ENCODE results near the gene CMTM8.
"Not testable (repeated sequence)": the region's sequence is repeated elsewhere in the genome, so short reads cannot be mapped to it uniquely, and the experiment has no call there.

Gene CMTM8

GRCh38 chr3:32373276-32373675 is 134.8 kb downstream of the CMTM8 start:
- Histone ChIP-seq H3K9me3 (ENCODE audit: low read length) (no peaks in the 10 kb centered on the region), H3K36me3 (ENCODE audit: insufficient read depth, low read length) (no peaks in the 10 kb centered on the region), H3K9ac (ENCODE audit: low read length) (no peak overlapping the region), H3K27ac (ENCODE audit: low read depth, low read length) (no peak overlapping the region), H3K27me3 (ENCODE audit: control insufficient read depth in 1 of 2, insufficient read depth in 2 of 2, low read length in 2 of 2) (no peaks in the 10 kb centered on the region), H3K4me1 (ENCODE audit: insufficient read depth, low read length) (no peaks in the 10 kb centered on the region), H3K4me3 (ENCODE audit: low read depth in 1 of 2, low read length in 2 of 2) (no peak overlapping the region)

GRCh38 chr3:32373844-32374243 is 135.4 kb downstream of the CMTM8 start:
- no peak overlapping the region for H3K4me3 ChIP-seq (ENCODE audit: low read depth in 1 of 2, low read length in 2 of 2)
- H3K9ac ChIP-seq (ENCODE audit: low read length) = no peak overlapping the region
- H3K4me1 ChIP-seq (ENCODE audit: insufficient read depth, low read length) = no peaks in the 10 kb centered on the region
- no peaks in the 10 kb centered on the region for H3K27me3 ChIP-seq (ENCODE audit: control insufficient read depth in 1 of 2, insufficient read depth in 2 of 2, low read length in 2 of 2)
- no peaks in the 10 kb centered on the region for H3K36me3 ChIP-seq (ENCODE audit: insufficient read depth, low read length)
- H3K9me3 ChIP-seq (ENCODE audit: low read length) = no peaks in the 10 kb centered on the region
- H3K27ac ChIP-seq (ENCODE audit: low read depth, low read length) = no peak overlapping the region

GRCh38 chr3:32374788-32375595 is 136.5 kb downstream of the CMTM8 start:
- Histone ChIP-seq H3K9me3 (ENCODE audit: low read length) (no peaks in the 10 kb centered on the region), H3K36me3 (ENCODE audit: insufficient read depth, low read length) (no peaks in the 10 kb centered on the region), H3K27ac (ENCODE audit: low read depth, low read length) (no peak overlapping the region), H3K27me3 (ENCODE audit: control insufficient read depth in 1 of 2, insufficient read depth in 2 of 2, low read length in 2 of 2) (no peaks in the 10 kb centered on the region), H3K4me3 (ENCODE audit: low read depth in 1 of 2, low read length in 2 of 2) (no peak overlapping the region), H3K4me1 (ENCODE audit: insufficient read depth, low read length) (no peaks in the 10 kb centered on the region), H3K9ac (ENCODE audit: low read length) (no peak overlapping the region)

- no peaks in the 10 kb centered on the region for H3K9me3 ChIP-seq (ENCODE audit: low read length)
- H3K27ac ChIP-seq (ENCODE audit: low read depth, low read length) = no peak overlapping the region
- no peaks in the 10 kb centered on the region for H3K36me3 ChIP-seq (ENCODE audit: insufficient read depth, low read length)
- H3K9ac ChIP-seq (ENCODE audit: low read length) = no peak overlapping the region
- no peaks in the 10 kb centered on the region for H3K27me3 ChIP-seq (ENCODE audit: control insufficient read depth in 1 of 2, insufficient read depth in 2 of 2, low read length in 2 of 2)
- H3K4me3 ChIP-seq (ENCODE audit: low read depth in 1 of 2, low read length in 2 of 2) = no peak overlapping the region
- H3K4me1 ChIP-seq (ENCODE audit: insufficient read depth, low read length) = no peaks in the 10 kb centered on the region
Measured at GRCh38 chr3:32375596-32375930, 137.1 kb downstream of the CMTM8 start.

GRCh38 chr3:32376115-32376514 is 137.6 kb downstream of the CMTM8 start:
- Histone ChIP-seq H3K27ac (ENCODE audit: low read depth, low read length) (no peak overlapping the region), H3K9me3 (ENCODE audit: low read length) (no peaks in the 10 kb centered on the region)

GRCh38 chr3:32379831-32380500 is 141.5 kb downstream of the CMTM8 start:
- Histone ChIP-seq H3K27me3 (ENCODE audit: control insufficient read depth in 1 of 2, insufficient read depth in 2 of 2, low read length in 2 of 2) (no peaks in the 10 kb centered on the region), H3K9me3 (ENCODE audit: low read length) (no peaks in the 10 kb centered on the region), H3K9ac (ENCODE audit: low read length) (no peak overlapping the region), H3K36me3 (ENCODE audit: insufficient read depth, low read length) (no peaks in the 10 kb centered on the region), H3K4me1 (ENCODE audit: insufficient read depth, low read length) (no peaks in the 10 kb centered on the region), H3K27ac (ENCODE audit: low read depth, low read length) (no peak overlapping the region), H3K4me3 (ENCODE audit: low read depth in 1 of 2, low read length in 2 of 2) (no peak overlapping the region)

More at GRCh38 chr3:32376115-32376514, 137.6 kb downstream of the CMTM8 start:
- Histone ChIP-seq H3K27me3 (ENCODE audit: control insufficient read depth in 1 of 2, insufficient read depth in 2 of 2, low read length in 2 of 2) (no peaks in the 10 kb centered on the region), H3K4me3 (ENCODE audit: low read depth in 1 of 2, low read length in 2 of 2) (no peak overlapping the region), H3K36me3 (ENCODE audit: insufficient read depth, low read length) (no peaks in the 10 kb centered on the region), H3K9ac (ENCODE audit: low read length) (no peak overlapping the region), H3K4me1 (ENCODE audit: insufficient read depth, low read length) (no peaks in the 10 kb centered on the region)

- no peaks in the 10 kb centered on the region for H3K4me1 ChIP-seq (ENCODE audit: insufficient read depth, low read length)
- no peak overlapping the region for H3K4me3 ChIP-seq (ENCODE audit: low read depth in 1 of 2, low read length in 2 of 2)
- H3K27ac ChIP-seq (ENCODE audit: low read depth, low read length) = no peak overlapping the region
- H3K9ac ChIP-seq (ENCODE audit: low read length) = no peak overlapping the region
- H3K9me3 ChIP-seq (ENCODE audit: low read length) = no peaks in the 10 kb centered on the region
- no peaks in the 10 kb centered on the region for H3K36me3 ChIP-seq (ENCODE audit: insufficient read depth, low read length)
- H3K27me3 ChIP-seq (ENCODE audit: control insufficient read depth in 1 of 2, insufficient read depth in 2 of 2, low read length in 2 of 2) = no peaks in the 10 kb centered on the region
Measured at GRCh38 chr3:32381922-32382321, 143.4 kb downstream of the CMTM8 start.

- H3K27ac ChIP-seq (ENCODE audit: low read depth, low read length) = no peak overlapping the region
- no peaks in the 10 kb centered on the region for H3K4me1 ChIP-seq (ENCODE audit: insufficient read depth, low read length)
- H3K9me3 ChIP-seq (ENCODE audit: low read length) = no peaks in the 10 kb centered on the region
- no peak overlapping the region for H3K9ac ChIP-seq (ENCODE audit: low read length)
- no peak overlapping the region for H3K4me3 ChIP-seq (ENCODE audit: low read depth in 1 of 2, low read length in 2 of 2)
- H3K27me3 ChIP-seq (ENCODE audit: control insufficient read depth in 1 of 2, insufficient read depth in 2 of 2, low read length in 2 of 2) = no peaks in the 10 kb centered on the region
- no peaks in the 10 kb centered on the region for H3K36me3 ChIP-seq (ENCODE audit: insufficient read depth, low read length)
Measured at GRCh38 chr3:32383136-32383711, 144.7 kb downstream of the CMTM8 start.

- H3K4me1 ChIP-seq (ENCODE audit: insufficient read depth, low read length) = no peaks in the 10 kb centered on the region
- no peak overlapping the region for H3K9ac ChIP-seq (ENCODE audit: low read length)
- no peak overlapping the region for H3K4me3 ChIP-seq (ENCODE audit: low read depth in 1 of 2, low read length in 2 of 2)
- H3K27ac ChIP-seq (ENCODE audit: low read depth, low read length) = no peak overlapping the region
- H3K36me3 ChIP-seq (ENCODE audit: insufficient read depth, low read length) = no peaks in the 10 kb centered on the region
- H3K9me3 ChIP-seq (ENCODE audit: low read length) = no peaks in the 10 kb centered on the region
- H3K27me3 ChIP-seq (ENCODE audit: control insufficient read depth in 1 of 2, insufficient read depth in 2 of 2, low read length in 2 of 2) = no peaks in the 10 kb centered on the region
Measured at GRCh38 chr3:32384938-32385337, 146.5 kb downstream of the CMTM8 start.

- Histone ChIP-seq H3K4me1 (ENCODE audit: insufficient read depth, low read length) (peaks cover 5% of the 10 kb centered on the region), H3K9me3 (ENCODE audit: low read length) (no peaks in the 10 kb centered on the region), H3K27ac (ENCODE audit: low read depth, low read length) (no peak overlapping the region), H3K4me3 (ENCODE audit: low read depth in 1 of 2, low read length in 2 of 2) (no peak overlapping the region), H3K27me3 (ENCODE audit: control insufficient read depth in 1 of 2, insufficient read depth in 2 of 2, low read length in 2 of 2) (no peaks in the 10 kb centered on the region), H3K9ac (ENCODE audit: low read length) (no peak overlapping the region), H3K36me3 (ENCODE audit: insufficient read depth, low read length) (no peaks in the 10 kb centered on the region)
Measured at GRCh38 chr3:32387512-32387911, 149.0 kb downstream of the CMTM8 start.

GRCh38 chr3:32389577-32389976 is 151.1 kb downstream of the CMTM8 start:
- not testable (repeated sequence) for H3K27ac ChIP-seq (ENCODE audit: low read depth, low read length); H3K36me3 ChIP-seq (ENCODE audit: insufficient read depth, low read length); H3K4me3 ChIP-seq (ENCODE audit: low read depth in 1 of 2, low read length in 2 of 2); H3K4me1 ChIP-seq (ENCODE audit: insufficient read depth, low read length); H3K9ac ChIP-seq (ENCODE audit: low read length); H3K9me3 ChIP-seq (ENCODE audit: low read length); H3K27me3 ChIP-seq (ENCODE audit: control insufficient read depth in 1 of 2, insufficient read depth in 2 of 2, low read length in 2 of 2)

All from muscle layer of colon (tissue), 2 donors.